Measurements from ENCODE around the gene CATSPER1.

- TF ChIP-seq CTCF (IDR thresholded peaks at IDR 0.05; ENCODE audit: borderline replicate concordance, extremely low read depth, low read length, poor library complexity, severe bottlenecking) (no peak), EZH2 (IDR thresholded peaks at IDR 0.05; ENCODE audit: borderline replicate concordance, low read depth, low read length, severe bottlenecking) (no peak)
These were observed 9.5 kb upstream of the CATSPER1 start for GRCh38 chr11:66035653-66036333.

Data from DND-41 (cell line).